ENCODE data around the gene PICALM. TPM values are rescaled to one million over a fixed set of nuclear protein-coding genes. Genes with fewer than 3 reads are reported as not detected.

PICALM gene
- total and polyA plus RNA-seq, 9 of the 15 experiments (the other 6 are each of a cell fraction or from before 2014, with no cell fraction given): 41.3 to 990 (median 309) TPM

- peaks cover 28% of the 10 kb centered on the region for H3K36me3 ChIP-seq (ENCODE audit: control insufficient read depth, insufficient read depth, low read length)
- no peaks in the 10 kb centered on the region for H3K27me3 ChIP-seq (ENCODE audit: control insufficient read depth in 2 of 2, insufficient read depth in 2 of 2, low read length in 2 of 2)
- peak overlapping the region in 1 of 2 experiments; percentile 15; a peak in 1 of 4 replicates for H3K9ac ChIP-seq (ENCODE audit: insufficient read depth in 1 of 2, low read depth in 2 of 2, low read length in 2 of 2)
- peak overlapping the region; percentile 45; the same call in 1 of the 3 replicates for H3K27ac ChIP-seq (ENCODE audit: extremely low read depth, low read depth, low read length)
- H2AFZ ChIP-seq (ENCODE audit: low read depth, low read length): no peak overlapping the region
- intact Hi-C loops (cut with micrococcal nuclease): loop anchor here (1.0 to 10.0 kb wide), 7 partner anchors 21 to 250 kb away; partner anchors contain the start of gene CCDC83
- in situ Hi-C loops (cut with MboI): loop anchor here (5.0 kb wide), 1 partner anchor 160 kb away; no protein-coding TSS in a partner anchor
- peaks cover 22% of the 10 kb centered on the region for H4K20me1 ChIP-seq (replicated peaks; ENCODE audit: control insufficient read depth, insufficient read depth, low read length)
- H3K4me1 ChIP-seq (replicated peaks in 1 of 2; ENCODE audit: control insufficient read depth in 2 of 2, insufficient read depth in 2 of 2, low read length in 2 of 2): peaks cover 6 to 37% of the 10 kb centered on the region in 2 experiments; a peak in 4 of 5 replicates
- peaks cover 97% of the 10 kb centered on the region for H3K79me2 ChIP-seq (ENCODE audit: control insufficient read depth, insufficient read depth, low read length)
- DNase-seq (ENCODE audit: extremely low read depth in 1 of 4, low spot score in 3 of 4): peak; percentile 70 to 86 (median 75)
- WGBS (ENCODE audit: insufficient coverage, low coverage, missing lambda C conversion rate): 0% methylated on average over 2 of the region's 2 CpGs
- CTCF ChIA-PET (ENCODE audit: low intra/inter-chr PET ratio): interaction anchor here (0.7 to 2.5 kb wide), 6 partner anchors 108 to 250 kb away, joined by 3 to 24 read pairs (median 5); no protein-coding TSS in a partner anchor
- H3K4me3 ChIP-seq: no peak overlapping the region
- H3K9me1 ChIP-seq (ENCODE audit: control insufficient read depth, insufficient read depth, low read length): no peaks in the 10 kb centered on the region
- H3K4me2 ChIP-seq (ENCODE audit: insufficient read depth, low read length): no peak overlapping the region
- peak; percentile 63 for ATAC-seq
- BruUV-seq (replicated peaks): no TSS peak
- no peaks in the 10 kb centered on the region for H3K9me3 ChIP-seq (replicated peaks; ENCODE audit: control insufficient read depth, insufficient read depth, low read depth, low read length)
- FAIRE-seq: peak; percentile 81
- POLR2A ChIA-PET: interaction anchor here (0.6 to 2.8 kb wide), 9 partner anchors 10 to 203 kb away, joined by 3 to 22 read pairs (median 4); partner anchors contain the start of genes EED and PICALM
- no peak for TF ChIP-seq MCM7 (IDR thresholded peaks at IDR 0.05)
- peak; percentile 98 for TF ChIP-seq TEAD4 (IDR thresholded peaks at IDR 0.05; ENCODE audit: low read length)
- peak; percentile 96 for TF ChIP-seq TEAD4 (CRISPR knock-in tag; IDR thresholded peaks at IDR 0.05; ENCODE audit: borderline replicate concordance)
- 0 out of 2 replicates have a peak, but pooled peaks have one; percentile 55 for TF ChIP-seq ZEB2 (IDR thresholded peaks at IDR 0.05)
- TF ChIP-seq ZNF655 (CRISPR knock-in tag; IDR thresholded peaks at IDR 0.05): no peak
- peak; percentile 100 for TF ChIP-seq TEAD1 (CRISPR knock-in tag; IDR thresholded peaks at IDR 0.05)
- no peak for TF ChIP-seq POLR2B (IDR thresholded peaks at IDR 0.05; ENCODE audit: low read depth, partially characterized antibody)
- TF ChIP-seq CBFA2T2 (conservative IDR thresholded peaks at IDR 0.05): no peak
- TF ChIP-seq LARP7 (IDR thresholded peaks at IDR 0.05): no peak
- no peak for TF ChIP-seq POU5F1 (IDR thresholded peaks at IDR 0.05; ENCODE audit: borderline replicate concordance, low read depth, low read length, partially characterized antibody)
- no peak for TF ChIP-seq E2F4 (CRISPR knock-in tag; IDR thresholded peaks at IDR 0.05; ENCODE audit: low read depth)
- TF ChIP-seq ZNF76 (CRISPR knock-in tag; IDR thresholded peaks at IDR 0.05; ENCODE audit: borderline replicate concordance): no peak
- TF ChIP-seq HSF4 (CRISPR knock-in tag; IDR thresholded peaks at IDR 0.05; ENCODE audit: borderline replicate concordance): no peak
- no peak for TF ChIP-seq RFX1 (IDR thresholded peaks at IDR 0.05)
- TF ChIP-seq RBM17 (IDR thresholded peaks at IDR 0.05; ENCODE audit: borderline replicate concordance, low read depth, low read length): no peak
- peak in 1 of 2 experiments; percentile 92; a peak in 2 of 4 replicates for TF ChIP-seq MLLT1 (IDR thresholded peaks at IDR 0.05)
- no peak for TF ChIP-seq ELK3 (CRISPR knock-in tag; IDR thresholded peaks at IDR 0.05)
- 0 out of 2 replicates have a peak, but pooled peaks have one; percentile 31 for TF ChIP-seq PHF21A (IDR thresholded peaks at IDR 0.05; ENCODE audit: borderline replicate concordance, low read depth)
Observed at GRCh38 chr11:86041975-86042378, 26.9 kb downstream of the PICALM start.

All from K562 (cell line).